ENCODE measurements around the gene BAAT. TPM values are rescaled to one million over a fixed set of nuclear protein-coding genes. Genes with fewer than 3 reads are reported as not detected.
A peak's percentile ranks its signal among the peaks of the same experiment; 100 is the strongest.

The BAAT gene
- total and polyA plus RNA-seq, 4 donors: 0.03 to 0.37 (median 0.21) TPM

GRCh38 chr9:101315112-101315450 lies 69.7 kb downstream of the BAAT start:
- ATAC-seq (ENCODE audit: insufficient read depth, low FRiP score) (no peak), DNase-seq (no peak)
- TF ChIP-seq CTCF (IDR thresholded peaks at IDR 0.05; ENCODE audit: control extremely low read depth, extremely low read depth): no peak
- Histone ChIP-seq H3K27ac (ENCODE audit: low read depth in 1 of 2, low read length in 1 of 2) (no peak overlapping the region), H3K27me3 (ENCODE audit: control insufficient read depth in 3 of 3, insufficient read depth in 3 of 3, low read length in 2 of 3) (peaks cover 0 to 3% (median 0%) of the 10 kb centered on the region in 3 donors), H3K4me3 (no peak overlapping the region), H3K36me3 (ENCODE audit: control insufficient read depth in 4 of 4, insufficient read depth in 4 of 4, low read length in 4 of 4) (no peaks in the 10 kb centered on the region), H3K9me3 (ENCODE audit: control insufficient read depth in 4 of 4, insufficient read depth in 3 of 4, low read length in 3 of 4) (no peaks in the 10 kb centered on the region), H3K9ac (ENCODE audit: insufficient read depth in 1 of 2, low read length in 2 of 2) (no peak overlapping the region), H3K4me1 (ENCODE audit: control insufficient read depth in 5 of 5, insufficient read depth in 5 of 5, low read length in 5 of 5) (peaks cover 0 to 20% (median 3%) of the 10 kb centered on the region in 5 donors)
- WGBS, 2 donors: 57 to 58% methylated on average over 2 of the region's 2 CpGs

GRCh38 chr9:101312661-101313060 lies 72.1 kb downstream of the BAAT start:
- 84 to 91% methylated on average over 8 of the region's 8 CpGs for WGBS, 2 donors

GRCh38 chr9:101311758-101312420 lies 72.9 kb downstream of the BAAT start:
- Histone ChIP-seq H3K9ac (ENCODE audit: insufficient read depth in 1 of 2, low read length in 2 of 2) (no peak overlapping the region), H3K27ac (ENCODE audit: low read depth in 1 of 2, low read length in 1 of 2) (no peak overlapping the region), H3K9me3 (ENCODE audit: control insufficient read depth in 4 of 4, insufficient read depth in 3 of 4, low read length in 3 of 4) (no peaks in the 10 kb centered on the region), H3K4me3 (no peak overlapping the region), H3K27me3 (ENCODE audit: control insufficient read depth in 3 of 3, insufficient read depth in 3 of 3, low read length in 2 of 3) (peaks cover 0 to 3% (median 0%) of the 10 kb centered on the region in 3 donors), H3K4me1 (ENCODE audit: control insufficient read depth in 5 of 5, insufficient read depth in 5 of 5, low read length in 5 of 5) (peaks cover 0 to 20% (median 3%) of the 10 kb centered on the region in 5 donors), H3K36me3 (ENCODE audit: control insufficient read depth in 4 of 4, insufficient read depth in 4 of 4, low read length in 4 of 4) (no peaks in the 10 kb centered on the region)
- peak; percentile 26 for TF ChIP-seq CTCF (IDR thresholded peaks at IDR 0.05; ENCODE audit: control extremely low read depth, extremely low read depth)
- peak in 2 of 3 donors; percentile 84 to 93 for DNase-seq
- no peak for ATAC-seq (ENCODE audit: insufficient read depth, low FRiP score)
- 27% methylated on average over 4 of the region's 4 CpGs for WGBS, 2 donors

More at GRCh38 chr9:101312661-101313060, 72.1 kb downstream of the BAAT start:
- Histone ChIP-seq H3K36me3 (ENCODE audit: control insufficient read depth in 4 of 4, insufficient read depth in 4 of 4, low read length in 4 of 4) (no peaks in the 10 kb centered on the region), H3K4me1 (ENCODE audit: control insufficient read depth in 5 of 5, insufficient read depth in 5 of 5, low read length in 5 of 5) (peaks cover 0 to 20% (median 3%) of the 10 kb centered on the region in 5 donors), H3K9ac (ENCODE audit: insufficient read depth in 1 of 2, low read length in 2 of 2) (no peak overlapping the region), H3K4me3 (no peak overlapping the region), H3K9me3 (ENCODE audit: control insufficient read depth in 4 of 4, insufficient read depth in 3 of 4, low read length in 3 of 4) (no peaks in the 10 kb centered on the region), H3K27ac (ENCODE audit: low read depth in 1 of 2, low read length in 1 of 2) (no peak overlapping the region), H3K27me3 (ENCODE audit: control insufficient read depth in 3 of 3, insufficient read depth in 3 of 3, low read length in 2 of 3) (peaks cover 0 to 3% (median 0%) of the 10 kb centered on the region in 3 donors)
- no peak for TF ChIP-seq CTCF (IDR thresholded peaks at IDR 0.05; ENCODE audit: control extremely low read depth, extremely low read depth)
- DNase-seq: no peak
- no peak for ATAC-seq (ENCODE audit: insufficient read depth, low FRiP score)

All from lung (tissue), 12 donors.